Measurements from ENCODE around the gene KPNA4.
"Not testable (repeated sequence)": the region's sequence is repeated elsewhere in the genome, so short reads cannot be mapped to it uniquely, and the experiment has no call there.

The KPNA4 gene

DNA sequence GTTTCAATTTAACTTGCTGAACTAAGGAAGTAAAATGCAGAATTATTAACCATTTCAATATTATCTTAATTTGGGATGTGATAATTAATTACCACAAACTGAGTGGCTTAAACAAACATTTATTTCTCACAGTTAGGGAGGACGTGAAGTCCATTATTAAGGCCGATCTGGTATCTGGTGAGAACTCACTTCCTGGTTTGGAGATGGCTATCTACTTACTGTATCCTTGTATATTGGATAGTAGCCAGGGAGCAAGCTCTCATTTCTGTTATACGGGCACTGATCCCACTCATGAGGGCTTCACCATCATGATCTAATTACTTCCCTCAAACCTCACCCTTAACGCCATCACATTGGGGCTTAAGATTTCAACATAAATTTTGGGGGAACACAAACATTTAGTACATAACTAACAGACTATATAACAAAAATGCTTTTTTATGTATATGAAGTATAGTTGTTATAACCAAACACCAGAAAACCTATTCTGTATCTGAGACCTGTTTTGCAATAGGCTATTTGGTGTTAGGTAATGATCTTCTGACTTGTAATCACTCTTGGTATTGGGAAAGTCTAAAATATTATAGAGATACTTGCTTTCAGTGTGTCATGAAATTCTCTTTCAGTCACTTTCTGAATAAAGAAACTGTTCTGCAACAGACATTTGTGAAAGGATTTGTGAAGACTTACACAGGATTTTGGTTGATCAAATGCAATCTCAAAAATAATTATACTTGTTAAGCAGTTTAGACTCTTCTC is 4.7 kb upstream of the KPNA4 start:
- no peak for DNase-seq

DNA sequence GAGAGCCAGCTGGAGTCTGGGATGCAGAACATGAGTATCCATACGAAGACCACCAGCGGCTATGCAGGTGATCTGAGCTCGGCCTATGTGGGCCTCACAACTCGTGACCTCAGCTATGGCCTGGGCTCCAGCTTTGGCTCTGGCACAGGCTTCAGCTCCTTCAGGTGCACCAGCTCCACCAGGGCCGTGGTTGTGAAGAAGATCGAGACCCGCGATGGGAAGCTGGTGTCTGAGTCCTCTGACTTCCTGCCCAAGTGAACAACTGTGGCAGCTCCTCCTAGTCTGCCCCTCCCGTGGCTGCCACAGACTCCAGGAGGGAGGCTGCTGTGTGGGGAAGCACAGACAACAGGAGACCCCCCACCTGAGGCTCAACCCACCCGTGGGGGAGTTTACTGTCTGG is 3.6 kb upstream of the KPNA4 start:
- no peak for DNase-seq

GRCh38 chr3:160567774-160568173 is 2.4 kb upstream of the KPNA4 start:
- no peak for DNase-seq

DNA sequence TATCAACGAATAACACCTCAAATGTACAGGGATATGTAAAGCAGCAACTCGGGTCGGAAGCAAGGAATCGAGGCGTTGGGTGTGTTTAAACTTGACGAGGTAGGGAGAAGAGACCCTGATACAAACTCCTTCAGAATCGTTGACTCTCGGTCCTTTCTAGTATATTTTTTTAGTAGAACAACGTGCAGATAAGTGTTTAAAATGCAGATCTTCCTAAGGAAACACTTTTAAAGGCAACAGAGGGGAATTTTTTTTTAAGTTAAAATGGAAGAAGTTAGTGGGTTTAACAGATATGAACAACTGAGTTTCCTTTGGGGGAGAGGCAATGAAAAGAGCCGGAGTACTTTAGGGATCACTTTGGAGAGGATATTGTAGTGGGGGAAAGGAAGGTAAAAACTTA is 1.1 kb upstream of the KPNA4 start:
- no peak for DNase-seq

- peak; percentile 68 for DNase-seq
Measured at GRCh38 chr3:160564949-160565441, 376 bp downstream of the KPNA4 start.

DNA sequence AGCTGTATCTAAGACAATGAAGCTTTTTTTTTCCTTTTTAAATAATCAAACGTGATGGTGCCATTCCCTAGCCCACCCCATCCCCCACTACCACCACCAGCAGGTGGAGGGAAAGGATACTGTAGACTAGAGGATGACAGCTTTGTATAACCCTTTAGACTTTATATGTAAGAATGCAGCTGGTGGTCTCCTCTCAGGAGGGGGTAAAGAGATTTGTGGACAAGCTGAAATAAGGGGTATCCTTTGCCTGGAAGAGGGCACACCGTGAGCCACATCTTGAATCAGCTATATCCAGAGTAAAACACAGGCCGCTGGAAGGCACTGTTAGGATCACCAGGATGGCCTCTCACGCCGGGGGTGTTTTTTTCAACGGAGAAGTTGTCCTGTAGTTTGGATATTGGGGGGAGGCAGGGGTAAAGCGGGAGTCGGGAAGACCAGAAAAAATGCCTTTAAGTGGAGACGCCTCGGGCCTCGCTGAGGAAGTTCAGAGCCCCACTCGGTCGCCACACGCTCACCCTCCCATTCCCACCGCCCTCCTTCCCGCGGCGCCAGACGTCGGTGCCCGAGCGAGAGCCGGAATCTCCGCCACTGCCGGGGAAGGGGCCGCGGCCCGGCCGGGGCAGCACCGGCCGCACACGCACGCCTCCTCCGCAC is 986 bp downstream of the KPNA4 start:
- peak; percentile 40 for DNase-seq

- DNase-seq: no peak
Measured at GRCh38 chr3:160562952-160563351, 2.4 kb downstream of the KPNA4 start.

- no peak for DNase-seq
Measured at GRCh38 chr3:160557571-160557970, 7.8 kb downstream of the KPNA4 start.

DNA sequence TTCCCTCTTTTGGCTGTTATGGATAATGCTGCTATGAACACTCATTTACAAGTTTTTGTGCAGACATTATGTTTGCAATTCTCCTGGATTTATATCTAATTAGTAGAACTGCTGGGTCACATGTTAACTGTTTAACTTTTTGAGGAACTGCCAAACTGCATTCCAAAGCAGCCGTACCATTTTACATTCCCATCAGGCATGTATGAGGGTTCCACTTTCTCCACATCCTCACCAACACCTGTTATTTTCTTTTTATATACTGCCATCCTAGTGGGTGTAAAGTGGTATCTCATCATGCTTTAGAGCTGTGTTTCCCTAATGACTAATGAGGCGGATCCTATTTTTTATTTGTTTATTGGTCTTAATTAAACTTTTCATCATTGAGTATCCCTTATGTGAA is 9.2 kb downstream of the KPNA4 start:
- DNase-seq: no peak

- no peak for DNase-seq
Measured at GRCh38 chr3:160554980-160555379, 10.4 kb downstream of the KPNA4 start.

GRCh38 chr3:160553827-160554226 is 11.5 kb downstream of the KPNA4 start:
- no peak for DNase-seq

DNA sequence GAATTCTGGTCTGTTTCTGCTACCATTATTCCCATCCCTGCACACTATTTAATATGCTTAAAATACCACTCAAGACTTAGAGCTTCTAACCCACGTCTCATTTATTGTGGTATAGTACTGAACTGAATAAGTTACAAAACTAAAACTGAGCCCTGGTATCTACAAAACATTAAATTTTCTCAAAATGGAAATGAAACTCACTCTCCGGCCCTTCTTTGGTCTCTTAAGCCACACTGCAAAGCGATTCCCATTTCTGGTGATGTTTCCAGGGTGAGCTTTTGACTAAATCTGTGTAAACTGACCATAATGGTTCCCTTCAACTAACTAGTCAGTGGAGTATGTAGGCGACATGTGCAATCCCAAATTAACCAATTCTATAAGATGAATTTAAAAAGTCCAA is 18.6 kb downstream of the KPNA4 start:
- DNase-seq: no peak

DNA sequence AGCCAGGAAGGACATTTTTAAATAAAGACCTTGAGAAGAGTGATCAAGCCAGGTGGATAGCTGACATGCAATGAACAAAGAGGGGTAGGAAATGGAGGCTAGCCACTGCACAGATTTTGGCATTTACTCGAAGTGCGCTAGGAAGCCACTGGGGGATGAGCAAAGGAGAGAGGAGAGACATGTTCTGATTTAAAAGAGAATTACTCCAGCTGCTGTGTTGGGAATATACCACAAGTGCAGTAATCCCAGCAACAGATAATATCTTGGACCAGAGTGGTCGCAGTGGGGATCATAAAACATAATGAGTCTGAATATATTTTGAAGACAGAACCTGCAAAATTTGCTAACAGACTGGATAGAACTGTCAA is 19.9 kb downstream of the KPNA4 start:
- no peak for DNase-seq

DNA sequence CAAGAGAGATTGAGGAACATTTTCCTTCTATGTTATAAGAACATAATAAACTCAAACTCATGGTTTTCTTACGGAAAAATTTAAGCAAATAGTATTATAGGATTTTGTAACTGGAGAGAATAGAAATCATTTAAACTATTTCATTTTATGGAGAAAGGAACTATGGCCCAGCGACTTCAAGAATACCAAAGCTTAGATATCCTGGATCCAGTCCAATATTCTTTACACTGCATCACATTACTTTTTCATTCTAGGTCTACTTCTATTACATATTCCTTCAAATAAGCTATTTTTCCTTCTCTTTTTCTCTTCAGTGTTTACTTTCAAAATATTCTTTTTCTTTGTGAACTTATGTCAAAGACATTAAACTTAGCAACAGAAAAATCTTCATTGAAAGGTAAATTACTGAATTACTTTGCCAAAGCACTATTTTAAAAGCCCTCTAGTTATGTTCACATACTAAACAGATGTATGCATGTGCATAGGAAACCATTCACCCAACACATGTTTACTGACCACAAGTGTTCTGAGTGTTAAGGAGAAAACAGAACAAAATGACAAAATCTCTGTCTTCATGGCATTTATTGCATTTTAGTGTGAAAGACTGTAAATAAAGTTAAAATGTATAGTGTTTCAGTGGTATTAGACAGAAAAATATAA is 20.4 kb downstream of the KPNA4 start:
- no peak for DNase-seq

GRCh38 chr3:160540551-160540950 is 24.8 kb downstream of the KPNA4 start:
- DNase-seq: no peak

- no peak for DNase-seq
Measured at GRCh38 chr3:160538895-160539294, 26.5 kb downstream of the KPNA4 start.

- DNase-seq: no peak
Measured at GRCh38 chr3:160537729-160538128, 27.6 kb downstream of the KPNA4 start.

DNA sequence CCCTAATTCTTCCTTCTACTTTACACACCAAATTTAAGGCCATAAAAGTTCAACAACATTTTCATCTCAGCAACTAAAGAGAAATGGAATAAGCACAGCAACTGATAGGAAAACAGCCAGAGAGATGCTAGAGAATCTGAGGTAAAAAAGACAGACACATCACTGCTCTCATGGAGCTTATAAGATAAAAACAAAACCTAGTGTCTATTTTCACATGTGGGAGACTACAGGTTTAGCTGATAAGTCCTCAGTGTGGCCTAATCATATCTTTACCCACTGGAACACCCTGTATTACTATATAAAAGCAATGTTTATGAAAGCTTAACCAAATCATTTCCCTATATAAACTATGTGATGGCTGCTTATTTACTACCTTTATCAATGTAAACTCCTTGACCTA is 33.0 kb downstream of the KPNA4 start:
- DNase-seq: no peak

DNA sequence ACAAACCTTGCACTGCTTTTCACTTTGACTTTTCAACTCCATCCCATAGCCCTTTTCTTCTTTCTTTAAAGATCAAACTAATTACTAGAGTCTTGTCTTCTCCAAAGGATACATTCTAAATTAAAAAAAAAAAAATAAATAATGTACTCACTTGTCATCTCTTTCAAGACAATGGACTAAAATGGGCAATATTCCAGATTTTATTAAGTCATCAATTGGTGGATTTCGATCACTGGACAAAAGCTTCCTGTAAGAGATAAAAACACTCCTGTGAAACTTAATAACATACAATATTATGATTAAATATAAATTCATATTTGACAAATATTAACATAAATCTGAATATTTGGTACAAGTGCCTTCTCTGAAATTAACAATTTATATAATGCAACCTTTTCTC is 34.1 kb downstream of the KPNA4 start:
- no peak for DNase-seq

DNA sequence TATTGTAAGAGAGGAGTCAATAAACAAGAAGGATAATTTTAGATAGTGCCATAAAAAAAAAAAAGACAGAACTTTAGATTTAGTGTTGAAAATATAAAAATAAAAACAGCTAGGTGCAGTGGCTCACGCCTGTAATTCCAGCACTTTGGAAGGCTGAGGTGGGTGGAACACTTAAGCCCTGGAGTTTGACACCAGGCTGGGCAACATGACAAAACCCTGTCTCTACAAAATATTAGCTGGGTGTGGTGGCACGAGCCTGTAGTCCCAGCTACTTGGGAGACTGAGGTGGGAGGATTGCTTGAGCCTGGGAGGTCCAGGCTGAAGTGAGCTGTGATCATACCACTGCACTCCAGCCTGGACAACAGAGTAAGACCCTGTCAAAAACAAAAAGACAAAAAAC is 49.0 kb downstream of the KPNA4 start:
- not testable (repeated sequence) for DNase-seq

DNA sequence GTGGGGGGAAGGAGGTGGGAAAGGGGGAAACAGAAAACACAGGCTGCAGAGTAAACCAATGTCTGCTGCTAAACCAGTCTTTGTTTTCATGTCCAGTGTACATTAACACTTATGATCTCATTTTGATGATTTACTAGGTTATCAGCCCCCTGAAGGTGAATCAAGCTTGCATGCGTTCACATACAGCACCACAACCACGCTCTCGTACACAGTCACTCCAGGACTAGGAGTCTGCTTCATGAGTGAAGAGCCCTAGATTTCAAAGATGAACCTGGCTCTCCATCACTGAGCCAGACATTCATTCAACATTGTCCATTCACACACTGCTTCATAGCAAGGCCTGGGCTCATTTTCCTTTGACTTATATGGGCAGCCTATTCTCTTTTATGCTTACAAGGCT is 64.0 kb downstream of the KPNA4 start:
- no peak for DNase-seq

GRCh38 chr3:160498202-160498601 is 67.2 kb downstream of the KPNA4 start:
- no peak for DNase-seq

- DNase-seq: no peak
Measured at GRCh38 chr3:160490166-160490565, 75.2 kb downstream of the KPNA4 start.

DNA sequence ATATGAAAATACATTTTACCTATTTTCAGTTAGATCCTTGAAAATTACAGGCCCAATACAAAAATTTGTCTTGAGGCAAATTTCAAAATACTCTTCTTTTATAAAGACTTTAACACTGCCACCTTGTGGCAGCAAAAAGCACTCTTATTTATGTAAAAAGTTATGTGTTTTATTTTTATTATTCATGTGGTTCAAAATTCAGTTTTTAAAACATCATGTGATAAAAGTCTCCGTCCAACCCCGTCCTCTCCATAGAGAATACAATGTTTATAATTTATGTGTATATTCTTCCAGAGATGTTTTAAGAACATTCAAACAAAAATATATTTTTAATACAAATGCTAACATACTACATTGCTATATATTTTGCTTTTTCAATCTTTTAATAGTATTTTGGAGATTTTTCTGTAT is 78.9 kb downstream of the KPNA4 start:
- no peak for DNase-seq
